Esophagus muscularis mucosa (tissue), 4 donors: Measurements from ENCODE around the gene NMRK1. TPM values are rescaled to one million over a fixed set of nuclear protein-coding genes. Genes with fewer than 3 reads are reported as not detected.

Experiments used
- DNase-seq: peaks from one replicate; pipeline ENCODE4 v3.0.0-alpha.2; 2017; ENCODE audit errors: extremely low spot score
- H3K27ac ChIP-seq, 4 donors: fragments of 200-600 bp; sonication (generic); replicated peaks in 1 of 4; 1 replicate in 3 of 4; 2 replicates in 1 of 4; pipeline ENCODE4 v1.5.1; 2016 to 2019; ENCODE audit warnings: mild to moderate bottlenecking in 1 of 4
- H3K27me3 ChIP-seq, 4 donors: fragments of 200-600 bp; sonication (generic); one replicate each; pipeline versions ENCODE4 v1.5.1 to v1.6.0; 2016 to 2019
- H3K36me3 ChIP-seq, 4 donors: fragments of 200-600 bp; sonication (generic); one replicate each; pipeline ENCODE4 v1.5.1; 2016 to 2019
- H3K4me1 ChIP-seq, 4 donors: fragments of 200-600 bp; sonication (generic); one replicate each; pipeline ENCODE4 v1.5.1; 2016 to 2019
- H3K4me3 ChIP-seq, 4 donors: fragments of 200-600 bp; sonication (generic); 1 replicate in 2 of 4; 2 replicates in 2 of 4; pipeline ENCODE4 v1.5.1; 2016 to 2019; ENCODE audit warnings: mild to moderate bottlenecking in 4 of 4, moderate library complexity in 1 of 4
- H3K9me3 ChIP-seq, 4 donors: fragments of 200-600 bp; sonication (generic); 1 replicate in 3 of 4; 2 replicates in 1 of 4; pipeline ENCODE4 v1.5.1; 2016 to 2019
- EP300 ChIP-seq: sonication (generic); formaldehyde crosslinking; IDR thresholded peaks from one replicate; pipeline ENCODE4 v1.6.1; 2017; ENCODE audit warnings: antibody characterized with exemption
- POLR2A ChIP-seq: fragments of 450-650 bp; IDR thresholded peaks from one replicate; pipeline ENCODE4 v1.6.1; 2017; ENCODE audit warnings: antibody characterized with exemption, moderate library complexity, mild to moderate bottlenecking, low read depth
- POLR2AphosphoS5 ChIP-seq, 2 donors: sonication (generic); formaldehyde crosslinking; IDR thresholded peaks; one replicate each; pipeline ENCODE4 v1.6.1; 2017; ENCODE audit warnings: antibody characterized with exemption in 2 of 2
- WGBS: methylation state at CpG from one replicate; pipeline ENCODE4 v1.1.5; 2018; 5-methylcytosine and 5-hydroxymethylcytosine counted together
- intact Hi-C: fragments of 100-400 bp; cut with DNase I; formaldehyde crosslinking; loops from one replicate; pipeline ENCODE4 v1.15.1; 2023
- total RNA-seq, 4 donors: library from RNA; depleted of rRNA; stranded (reverse); fragments of >200 nt; gene quantifications; one replicate each; pipeline versions ENCODE4 v1.1.0 to v1.2.1, GENCODE V29; 2016
- TF ChIP-seq, protein P1 (sequence below), 3 experiments: fragments of 200-600 bp in 2 of 3; fragments of 450-650 bp in 1 of 3; sonication (generic) in 2 of 3; IDR thresholded peaks; one replicate each; pipeline ENCODE4 v1.5.1; 2017 to 2019; ENCODE audit warnings: antibody characterized with exemption in 3 of 3, mild to moderate bottlenecking in 2 of 3, moderate library complexity in 1 of 3

Gene NMRK1
- total RNA-seq, 4 donors from 2014 or later = 5.4 to 18.3 (median 10.0) TPM

DNA sequence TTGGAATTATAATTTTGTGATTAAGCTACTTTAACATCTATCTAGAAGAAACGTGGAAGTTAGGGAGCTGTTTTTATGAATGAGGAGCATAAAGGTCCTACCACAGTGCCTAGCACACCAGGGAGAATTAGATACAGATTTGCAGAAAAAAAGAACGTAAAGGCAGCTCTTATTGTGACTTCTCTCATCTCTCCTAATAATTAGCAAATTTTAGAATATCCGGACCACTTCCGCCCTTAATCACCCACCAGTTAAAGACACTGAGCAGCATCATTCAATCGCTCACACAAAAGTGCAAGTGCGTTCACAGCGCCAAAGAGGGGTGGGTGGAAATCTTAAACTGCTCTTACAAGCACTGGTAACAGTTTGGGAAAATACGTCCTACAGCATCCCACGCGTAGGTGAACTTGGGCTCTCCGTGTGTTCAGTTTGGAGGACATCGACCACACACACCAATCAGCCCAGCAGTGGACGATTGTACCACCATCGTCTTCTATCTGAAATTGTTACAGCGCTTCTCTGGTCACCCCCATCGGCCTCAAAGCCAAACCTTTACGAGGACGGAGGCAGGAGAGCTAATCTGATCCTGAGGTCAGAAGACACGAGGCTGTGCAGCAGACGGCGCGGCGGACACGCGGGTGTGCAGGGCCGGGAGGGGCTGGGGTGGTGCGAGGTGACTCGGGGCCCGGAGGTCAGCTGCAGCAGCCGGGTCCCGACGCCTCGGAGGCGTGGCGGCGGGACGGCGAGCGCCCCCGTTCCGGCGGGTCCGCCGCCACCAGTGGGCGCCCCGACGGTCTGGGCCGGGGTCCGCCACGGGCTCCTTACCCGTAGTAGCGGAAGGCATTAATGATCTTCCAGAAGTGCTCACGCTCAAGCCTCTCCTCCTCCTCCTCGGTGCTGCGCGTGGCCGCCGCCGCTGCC is 60.5 kb downstream of the NMRK1 start:
- no peaks in the 10 kb centered on the region for H3K9me3 ChIP-seq
- intact Hi-C loops = loop anchor here (2.0 kb wide), 1 partner anchor 55 kb away; no protein-coding TSS in a partner anchor
- no peaks in the 10 kb centered on the region for H3K36me3 ChIP-seq
- H3K27ac ChIP-seq = peak overlapping the region; percentile 93 to 95 (median 94)
- 3% methylated on average over 12 of the region's 59 CpGs for WGBS
- peak overlapping the region; percentile 75 to 94 (median 88) for H3K4me3 ChIP-seq
- peaks cover 15 to 25% (median 22%) of the 10 kb centered on the region in 4 donors for H3K4me1 ChIP-seq
- no peaks in the 10 kb centered on the region for H3K27me3 ChIP-seq
- DNase-seq = no peak
- TF ChIP-seq, protein P1, sequence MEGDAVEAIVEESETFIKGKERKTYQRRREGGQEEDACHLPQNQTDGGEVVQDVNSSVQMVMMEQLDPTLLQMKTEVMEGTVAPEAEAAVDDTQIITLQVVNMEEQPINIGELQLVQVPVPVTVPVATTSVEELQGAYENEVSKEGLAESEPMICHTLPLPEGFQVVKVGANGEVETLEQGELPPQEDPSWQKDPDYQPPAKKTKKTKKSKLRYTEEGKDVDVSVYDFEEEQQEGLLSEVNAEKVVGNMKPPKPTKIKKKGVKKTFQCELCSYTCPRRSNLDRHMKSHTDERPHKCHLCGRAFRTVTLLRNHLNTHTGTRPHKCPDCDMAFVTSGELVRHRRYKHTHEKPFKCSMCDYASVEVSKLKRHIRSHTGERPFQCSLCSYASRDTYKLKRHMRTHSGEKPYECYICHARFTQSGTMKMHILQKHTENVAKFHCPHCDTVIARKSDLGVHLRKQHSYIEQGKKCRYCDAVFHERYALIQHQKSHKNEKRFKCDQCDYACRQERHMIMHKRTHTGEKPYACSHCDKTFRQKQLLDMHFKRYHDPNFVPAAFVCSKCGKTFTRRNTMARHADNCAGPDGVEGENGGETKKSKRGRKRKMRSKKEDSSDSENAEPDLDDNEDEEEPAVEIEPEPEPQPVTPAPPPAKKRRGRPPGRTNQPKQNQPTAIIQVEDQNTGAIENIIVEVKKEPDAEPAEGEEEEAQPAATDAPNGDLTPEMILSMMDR (IDR thresholded peaks at IDR 0.05) = peak in 1 of 3 experiments; percentile 20
- TF ChIP-seq POLR2AphosphoS5 (IDR thresholded peaks at IDR 0.05) = no peak

DNA sequence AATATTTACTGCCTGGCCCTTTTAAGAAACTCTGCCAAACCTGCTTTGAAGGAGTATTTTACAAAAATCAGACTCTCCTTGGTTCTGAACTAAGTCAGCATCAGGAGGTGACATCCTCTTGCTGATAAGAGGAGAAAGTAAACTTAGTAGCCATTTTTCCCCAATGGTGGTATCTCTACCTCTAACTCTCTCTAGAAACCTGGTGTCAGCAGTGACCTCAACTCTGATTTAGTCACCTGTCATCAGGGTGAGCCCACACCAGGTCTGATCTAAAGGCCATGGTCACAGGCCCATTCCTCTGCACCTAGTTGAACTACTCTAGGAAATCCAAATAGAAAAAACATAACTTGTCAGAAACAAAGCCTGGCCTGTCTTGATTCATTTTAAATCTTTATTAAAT is 64.1 kb downstream of the NMRK1 start:
- peaks cover 15 to 24% (median 22%) of the 10 kb centered on the region in 4 donors for H3K4me1 ChIP-seq
- TF ChIP-seq POLR2A (no peak), EP300 (no peak), POLR2AphosphoS5 (IDR thresholded peaks at IDR 0.05) (no peak)
- TF ChIP-seq, protein P1 (IDR thresholded peaks at IDR 0.05) = no peak
- no peaks in the 10 kb centered on the region for H3K27me3 ChIP-seq
- no peak overlapping the region for H3K27ac ChIP-seq
- intact Hi-C loops = no loop called here
- H3K9me3 ChIP-seq = no peaks in the 10 kb centered on the region
- no peaks in the 10 kb centered on the region for H3K36me3 ChIP-seq
- no peak for DNase-seq
- H3K4me3 ChIP-seq = no peak overlapping the region

DNA sequence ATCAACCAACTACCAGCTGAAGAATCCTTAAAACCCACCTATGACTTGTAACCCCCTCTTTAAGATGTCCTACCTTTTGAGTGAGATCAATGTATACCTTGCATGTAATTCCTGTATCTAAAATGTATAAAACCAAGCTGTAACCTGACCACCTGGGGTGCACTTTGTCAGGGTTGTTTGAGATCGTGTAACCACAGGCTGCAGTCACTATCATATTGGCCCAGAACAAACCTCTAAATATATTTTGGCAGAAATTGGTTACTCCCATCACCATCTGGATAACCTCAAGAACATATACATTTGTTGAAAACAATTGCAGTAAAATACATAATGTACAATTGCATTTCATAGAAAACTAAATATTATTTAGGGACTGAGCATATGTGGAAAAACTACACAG is 68.3 kb downstream of the NMRK1 start:
- Histone ChIP-seq H3K27ac (no peak overlapping the region), H3K9me3 (no peaks in the 10 kb centered on the region), H3K27me3 (no peaks in the 10 kb centered on the region), H3K4me1 (peaks cover 0 to 1% (median 0%) of the 10 kb centered on the region in 4 donors), H3K36me3 (peaks cover 0 to 5% (median 0%) of the 10 kb centered on the region in 4 donors), H3K4me3 (no peak overlapping the region)
- WGBS = 95% methylated on average over 1 of the region's 1 CpG
- TF ChIP-seq, protein P1 (IDR thresholded peaks at IDR 0.05) = no peak
- TF ChIP-seq POLR2A = no peak
- TF ChIP-seq EP300 = no peak
- intact Hi-C loops = no loop called here
- DNase-seq = no peak

DNA sequence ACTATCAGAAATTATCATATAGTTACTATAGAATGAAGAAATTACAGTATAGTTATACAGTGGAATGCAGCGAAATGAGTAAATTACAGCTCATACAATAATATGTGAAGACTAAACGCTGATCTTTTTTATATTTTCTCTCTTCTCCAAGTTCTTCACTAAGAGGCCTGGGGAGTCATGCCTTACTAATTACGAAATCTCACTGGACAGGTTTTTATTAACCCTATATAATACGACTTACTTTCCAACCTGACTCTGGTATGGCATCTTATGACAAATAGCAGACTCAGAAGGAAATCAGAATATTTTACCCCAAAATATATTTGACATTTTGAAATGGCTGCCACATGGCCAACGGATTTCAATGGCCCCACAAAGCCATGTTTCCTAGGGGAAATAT is 68.9 kb downstream of the NMRK1 start:
- Histone ChIP-seq H3K36me3 (peaks cover 0 to 5% (median 0%) of the 10 kb centered on the region in 4 donors), H3K4me1 (no peaks in the 10 kb centered on the region), H3K4me3 (no peak overlapping the region), H3K27me3 (no peaks in the 10 kb centered on the region), H3K27ac (no peak overlapping the region), H3K9me3 (no peaks in the 10 kb centered on the region)
- TF ChIP-seq POLR2A = no peak
- no peak for DNase-seq
- intact Hi-C loops = no loop called here
- WGBS = 96% methylated on average over 5 of the region's 5 CpGs

DNA sequence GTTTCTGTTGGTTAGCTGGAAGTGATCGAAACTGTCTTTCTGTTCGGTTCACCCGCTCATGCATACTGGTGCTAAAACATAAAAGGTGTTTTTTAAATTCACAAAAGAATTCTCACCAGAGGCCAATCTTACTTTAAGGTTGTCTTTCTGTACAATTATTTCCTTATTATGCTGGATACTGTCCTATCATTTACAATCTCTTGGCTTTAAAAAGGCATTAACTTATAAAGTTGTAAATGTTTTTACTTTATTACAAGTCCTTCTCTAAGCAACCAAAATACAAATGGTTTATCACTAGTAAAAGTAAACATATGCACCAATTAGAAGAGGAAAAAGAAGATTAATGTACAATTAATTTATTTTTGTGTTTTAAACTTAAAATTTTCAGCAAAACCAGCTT is 70.6 kb downstream of the NMRK1 start:
- DNase-seq = no peak
- no peak overlapping the region for H3K4me3 ChIP-seq
- intact Hi-C loops = no loop called here
- no peaks in the 10 kb centered on the region for H3K4me1 ChIP-seq
- H3K9me3 ChIP-seq = no peaks in the 10 kb centered on the region
- TF ChIP-seq EP300 (no peak), POLR2A (no peak)
- peaks cover 0 to 5% (median 1%) of the 10 kb centered on the region in 4 donors for H3K36me3 ChIP-seq
- 80% methylated on average over 3 of the region's 3 CpGs for WGBS
- no peak overlapping the region for H3K27ac ChIP-seq
- no peaks in the 10 kb centered on the region for H3K27me3 ChIP-seq
